Spinal cord (tissue), 10 donors: Measurements from ENCODE around the gene IL17F. TPM values are rescaled to one million over a fixed set of nuclear protein-coding genes. Genes with fewer than 3 reads are reported as not detected.
A peak's percentile ranks its signal among the peaks of the same experiment; 100 is the strongest.

ENCODE experiments used
- DNase-seq, 6 donors: peaks; one replicate each; pipeline versions ENCODE4 v3.0.0 to v3.0.0-alpha.2; 2013 to 2015; ENCODE audit warnings: low spot score in 6 of 6, low read depth in 4 of 6
- H3K27ac ChIP-seq: one replicate; pipeline ENCODE4 v1.5.1; 2013; ENCODE audit warnings: low read depth, low read length, control low read depth
- H3K27me3 ChIP-seq: one replicate; pipeline ENCODE4 v1.6.1; 2013; ENCODE audit warnings: low read length; ENCODE audit not compliant: control insufficient read depth, insufficient read depth
- H3K36me3 ChIP-seq: one replicate; pipeline ENCODE4 v1.6.1; 2013; ENCODE audit warnings: low read length; ENCODE audit not compliant: control insufficient read depth, insufficient read depth
- H3K4me1 ChIP-seq: one replicate; pipeline ENCODE4 v1.6.1; 2013; ENCODE audit warnings: low read length; ENCODE audit not compliant: control insufficient read depth, insufficient read depth
- H3K4me3 ChIP-seq: one replicate; pipeline ENCODE4 v1.5.1; 2013; ENCODE audit warnings: low read depth, low read length, control low read depth
- H3K9me3 ChIP-seq: one replicate; pipeline ENCODE4 v1.6.1; 2013; ENCODE audit warnings: low read length; ENCODE audit not compliant: control insufficient read depth, insufficient read depth
- WGBS: methylation state at CpG from one replicate; pipeline ENCODE4 v1.1.5; 2013; ENCODE audit warnings: missing lambda C conversion rate; ENCODE audit not compliant: insufficient coverage; 5-methylcytosine and 5-hydroxymethylcytosine counted together
- polyA plus RNA-seq, 2 donors: library from polyadenylated mRNA; unstranded; fragments of 120-200 nt; gene quantifications; one replicate each; pipeline ENCODE4 v1.2.1, GENCODE V29; 2013; ENCODE audit not compliant: insufficient read length in 2 of 2
- total RNA-seq, 2 donors: library from RNA; depleted of rRNA in 1 of 2; stranded (reverse); fragments of 120-200 nt in 1 of 2; fragments of >200 nt in 1 of 2; gene quantifications; one replicate each; pipeline versions ENCODE4 v1.2.3 to v1.2.4, GENCODE V29; 2013 to 2014
- donor health status: healthy.

IL17F gene
- total and polyA plus RNA-seq, 4 donors: not detected

GRCh38 chr6:52251113-52251512 lies 6.8 kb upstream of the IL17F start:
- Histone ChIP-seq H3K27ac (no peak overlapping the region), H3K4me3 (no peak overlapping the region), H3K4me1 (no peaks in the 10 kb centered on the region), H3K27me3 (no peaks in the 10 kb centered on the region), H3K9me3 (no peaks in the 10 kb centered on the region), H3K36me3 (no peaks in the 10 kb centered on the region)
- no peak for DNase-seq

- H3K36me3 ChIP-seq: no peaks in the 10 kb centered on the region
- no peak for DNase-seq
- no peaks in the 10 kb centered on the region for H3K27me3 ChIP-seq
- H3K27ac ChIP-seq: no peak overlapping the region
- H3K4me3 ChIP-seq: no peak overlapping the region
- WGBS: 67% methylated on average over 1 of the region's 2 CpGs
- H3K4me1 ChIP-seq: no peaks in the 10 kb centered on the region
- H3K9me3 ChIP-seq: no peaks in the 10 kb centered on the region
Measured at GRCh38 chr6:52249078-52249477, 4.8 kb upstream of the IL17F start.

GRCh38 chr6:52245425-52245824 lies 1.1 kb upstream of the IL17F start:
- WGBS: no CpG with 5 or more reads among the region's 1 CpG
- no peak for DNase-seq
- Histone ChIP-seq H3K9me3 (no peaks in the 10 kb centered on the region), H3K27ac (no peak overlapping the region), H3K4me1 (no peaks in the 10 kb centered on the region), H3K27me3 (no peaks in the 10 kb centered on the region), H3K36me3 (no peaks in the 10 kb centered on the region), H3K4me3 (no peak overlapping the region)

DNA sequence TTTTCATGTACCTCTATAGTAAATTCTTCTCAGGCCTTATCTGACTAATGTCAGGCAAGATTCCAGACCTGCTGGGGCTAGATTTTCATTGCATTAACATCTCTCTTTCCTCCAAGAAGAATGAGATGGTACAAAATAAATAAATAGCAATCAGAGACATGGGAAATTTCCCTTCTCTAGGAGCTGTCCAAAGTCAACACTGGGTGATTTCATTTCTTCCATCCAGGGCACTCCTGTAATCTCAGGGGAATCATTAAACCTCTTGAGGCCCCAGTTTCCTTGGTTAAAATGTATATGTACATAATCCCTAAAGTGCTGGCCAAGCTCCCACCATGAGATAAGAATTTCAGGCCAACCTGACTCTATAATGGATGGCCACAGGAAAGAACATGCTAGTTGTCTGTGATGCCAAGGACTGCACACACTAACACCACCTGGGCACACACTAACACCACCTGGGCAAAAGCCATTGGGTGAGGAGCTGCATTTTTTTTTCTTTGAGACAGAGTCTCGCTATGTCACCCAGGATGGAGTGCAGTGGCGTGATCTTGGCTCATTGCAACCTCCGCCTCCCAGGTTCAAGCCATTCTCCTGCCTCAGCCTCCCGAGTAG lies 912 bp downstream of the IL17F start:
- no peak for DNase-seq
- Histone ChIP-seq H3K9me3 (no peaks in the 10 kb centered on the region), H3K4me1 (no peaks in the 10 kb centered on the region), H3K4me3 (no peak overlapping the region), H3K27me3 (no peaks in the 10 kb centered on the region), H3K36me3 (no peaks in the 10 kb centered on the region), H3K27ac (no peak overlapping the region)
- 100% methylated on average over 4 of the region's 4 CpGs for WGBS

GRCh38 chr6:52241819-52242218 lies 2.5 kb downstream of the IL17F start:
- no peak overlapping the region for H3K4me3 ChIP-seq
- DNase-seq: no peak
- no peaks in the 10 kb centered on the region for H3K9me3 ChIP-seq
- H3K27ac ChIP-seq: no peak overlapping the region
- no peaks in the 10 kb centered on the region for H3K4me1 ChIP-seq
- WGBS: no CpG with 5 or more reads among the region's 2 CpGs
- H3K36me3 ChIP-seq: no peaks in the 10 kb centered on the region
- no peaks in the 10 kb centered on the region for H3K27me3 ChIP-seq

GRCh38 chr6:52233975-52234823 lies 10.1 kb downstream of the IL17F start:
- peak in 4 of 6 donors; percentile 9 to 56 (median 31) for DNase-seq
- no peaks in the 10 kb centered on the region for H3K4me1 ChIP-seq

GRCh38 chr6:52233005-52233404 lies 11.3 kb downstream of the IL17F start:
- no CpG with 5 or more reads among the region's 4 CpGs for WGBS
- H3K27me3 ChIP-seq: no peaks in the 10 kb centered on the region
- H3K27ac ChIP-seq: no peak overlapping the region
- no peaks in the 10 kb centered on the region for H3K9me3 ChIP-seq
- H3K4me1 ChIP-seq: no peaks in the 10 kb centered on the region
- H3K4me3 ChIP-seq: no peak overlapping the region
- no peaks in the 10 kb centered on the region for H3K36me3 ChIP-seq
- peak in 2 of 6 donors; percentile 4 to 17 for DNase-seq

More at GRCh38 chr6:52233975-52234823, 10.1 kb downstream of the IL17F start:
- no peak overlapping the region for H3K27ac ChIP-seq
- no peaks in the 10 kb centered on the region for H3K27me3 ChIP-seq
- 37% methylated on average over 10 of the region's 15 CpGs for WGBS
- no peaks in the 10 kb centered on the region for H3K9me3 ChIP-seq
- H3K36me3 ChIP-seq: no peaks in the 10 kb centered on the region
- H3K4me3 ChIP-seq: no peak overlapping the region

GRCh38 chr6:52231406-52232127 lies 12.7 kb downstream of the IL17F start:
- H3K4me3 ChIP-seq: no peak overlapping the region
- 90% methylated on average over 3 of the region's 8 CpGs for WGBS
- H3K9me3 ChIP-seq: no peaks in the 10 kb centered on the region
- no peaks in the 10 kb centered on the region for H3K36me3 ChIP-seq
- H3K4me1 ChIP-seq: no peaks in the 10 kb centered on the region
- no peak for DNase-seq
- H3K27ac ChIP-seq: no peak overlapping the region
- no peaks in the 10 kb centered on the region for H3K27me3 ChIP-seq

- Histone ChIP-seq H3K4me1 (no peaks in the 10 kb centered on the region), H3K9me3 (no peaks in the 10 kb centered on the region), H3K27ac (no peak overlapping the region), H3K4me3 (no peak overlapping the region), H3K36me3 (no peaks in the 10 kb centered on the region), H3K27me3 (no peaks in the 10 kb centered on the region)
- WGBS: no CpG with 5 or more reads among the region's 1 CpG
- DNase-seq: no peak
Measured at GRCh38 chr6:52230685-52231084, 13.6 kb downstream of the IL17F start.
